Fibroblast of upper back skin (primary cell): Measurements from ENCODE around the gene NUDT9.
A peak's percentile ranks its signal among the peaks of the same experiment; 100 is the strongest.
"Not testable (repeated sequence)": the region's sequence is repeated elsewhere in the genome, so short reads cannot be mapped to it uniquely, and the experiment has no call there.

Experiments
- DNase-seq: peaks from one replicate; pipeline ENCODE4 v3.0.0-alpha.2; 2013

Gene NUDT9

DNA sequence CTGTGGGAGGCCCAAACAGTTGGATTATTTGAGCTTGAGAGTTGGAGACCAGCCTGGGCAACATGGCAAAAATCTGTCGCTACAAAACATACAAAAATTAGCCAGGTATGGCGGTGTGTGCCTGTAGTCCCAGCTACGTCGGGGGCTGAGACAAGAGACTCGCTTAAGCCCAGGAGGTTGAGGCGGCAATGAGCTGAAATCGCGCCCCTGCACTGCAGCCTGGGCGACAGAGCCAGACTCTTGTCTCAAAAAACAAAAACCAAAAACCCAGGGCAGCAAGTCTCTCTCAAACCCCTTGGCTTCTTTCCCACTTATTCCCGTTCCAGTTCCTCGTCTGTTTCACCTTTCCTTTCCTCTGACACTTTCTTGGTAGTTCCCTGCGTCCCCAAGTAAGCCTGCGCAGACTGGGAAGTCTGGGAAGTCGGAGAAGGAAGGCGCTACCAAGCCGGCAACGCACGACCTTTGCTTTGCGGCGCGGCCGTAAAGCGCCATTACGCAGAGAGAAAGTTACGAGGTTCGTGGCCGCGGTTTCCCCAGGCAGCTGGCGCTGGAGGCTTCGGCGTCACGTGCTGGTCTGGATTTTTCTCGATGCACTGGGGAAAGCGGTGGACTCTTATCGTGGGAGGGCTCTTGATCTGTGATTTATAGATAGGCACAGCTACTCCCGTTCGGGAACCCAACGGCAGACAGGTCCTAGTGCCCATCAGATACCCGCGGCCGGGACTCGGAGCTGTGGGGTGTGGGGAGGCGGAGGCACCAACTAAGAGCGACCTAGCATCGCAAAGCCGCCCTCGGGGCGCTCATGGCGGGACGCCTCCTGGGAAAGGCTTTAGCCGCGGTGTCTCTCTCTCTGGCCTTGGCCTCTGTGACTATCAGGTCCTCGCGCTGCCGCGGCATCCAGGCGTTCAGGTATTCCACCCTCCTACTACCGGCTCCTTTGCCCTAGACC, at the start of gene NUDT9:
Gene NUDT9 (plus strand): TSS at position 470 of the 949 bp plus-strand sequence. CDS start 333 bp downstream, at position 803.
- peak; percentile 94 for DNase-seq

- peak; percentile 75 for DNase-seq
These were observed 46.6 kb upstream of the NUDT9 start for GRCh38 chr4:87375719-87376291.

GRCh38 chr4:87377816-87378215, 44.6 kb upstream of the NUDT9 start:
- no peak for DNase-seq

DNA sequence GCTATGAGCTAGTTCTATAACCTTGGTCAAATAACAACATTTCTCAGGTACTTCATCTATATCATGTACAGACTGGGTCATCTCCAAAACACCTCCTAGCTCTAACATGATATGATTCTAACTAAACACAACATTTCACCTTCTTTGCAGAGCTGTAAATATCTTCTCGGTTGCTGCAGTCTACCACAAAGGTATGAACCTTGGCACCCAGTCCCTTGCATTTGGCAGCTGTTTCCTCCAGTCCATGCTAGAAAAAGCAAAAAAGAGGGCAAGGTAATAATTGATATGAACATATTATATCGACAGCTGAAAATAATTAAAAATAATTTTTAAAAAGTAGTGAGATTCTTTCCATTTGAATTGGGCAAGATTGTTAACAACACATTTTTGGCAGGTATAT, 40.3 kb upstream of the NUDT9 start:
- no peak for DNase-seq

- DNase-seq: no peak
These were observed 39.4 kb upstream of the NUDT9 start for GRCh38 chr4:87382931-87383330.

GRCh38 chr4:87384466-87385132, 37.8 kb upstream of the NUDT9 start:
- DNase-seq: not testable (repeated sequence)

- DNase-seq: no peak
These were observed 35.1 kb upstream of the NUDT9 start for GRCh38 chr4:87387237-87387636.

DNA sequence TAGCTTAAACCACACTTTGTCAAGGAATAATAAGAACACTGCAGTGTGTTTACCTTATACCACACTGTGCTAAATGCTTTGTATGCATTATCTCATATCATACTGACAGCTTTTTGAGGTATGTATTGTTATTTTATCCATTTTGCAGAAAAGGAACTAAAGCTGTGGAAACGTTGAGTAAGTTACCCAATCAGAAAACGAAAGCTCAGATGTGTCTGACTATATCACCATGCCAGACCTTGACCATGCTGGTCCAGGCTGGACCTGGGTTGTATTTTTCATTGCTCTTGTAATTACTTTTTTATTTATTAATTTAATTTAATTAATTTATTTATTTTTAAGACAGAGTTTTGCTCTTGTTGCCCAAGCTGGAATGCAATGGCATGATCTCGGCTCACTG, 33.5 kb upstream of the NUDT9 start:
- DNase-seq: no peak

DNA sequence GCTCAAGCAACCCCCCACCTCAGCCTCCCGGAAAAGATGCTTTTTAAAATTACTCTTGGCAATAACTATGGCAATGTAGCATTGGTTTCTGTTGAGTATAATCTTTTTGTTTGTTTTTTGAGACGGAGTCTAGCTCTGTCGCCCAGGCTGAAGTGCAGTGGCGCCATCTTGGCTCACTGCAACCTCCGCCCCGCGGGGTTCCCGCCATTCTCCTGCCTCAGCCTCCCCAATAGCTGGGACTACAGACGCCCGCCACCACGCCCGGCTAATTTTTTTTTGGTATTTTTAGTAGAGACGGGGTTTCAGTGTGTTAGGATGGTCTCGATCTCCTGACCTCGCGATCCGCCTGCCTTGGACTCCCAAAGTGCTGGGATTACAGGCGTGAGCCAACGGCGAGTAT, 32.3 kb upstream of the NUDT9 start:
- not testable (repeated sequence) for DNase-seq

DNA sequence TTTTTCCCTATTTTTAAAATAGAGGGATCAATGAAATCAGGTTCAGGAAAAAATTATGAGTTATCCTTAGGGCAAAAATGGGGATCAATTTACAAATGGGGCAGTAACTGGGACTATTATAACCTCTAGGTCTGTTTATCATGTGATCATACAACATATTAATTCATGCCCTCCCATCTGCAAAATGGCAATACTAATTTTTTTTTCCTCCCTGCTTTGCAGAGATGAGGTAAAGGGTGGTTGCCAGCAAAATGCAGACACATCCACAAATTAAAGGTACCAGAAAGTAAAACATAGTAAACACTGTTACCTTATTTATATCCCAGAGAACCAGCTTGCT, 31.9 kb upstream of the NUDT9 start:
- no peak for DNase-seq

- DNase-seq: peak; percentile 94
These were observed 31.3 kb upstream of the NUDT9 start, which contains the start of gene HSD17B11 for GRCh38 chr4:87390891-87391575. HSD17B11 (minus strand) TSS chr4:87391188; CDS start chr4:87391070, 118 bp downstream.

DNA sequence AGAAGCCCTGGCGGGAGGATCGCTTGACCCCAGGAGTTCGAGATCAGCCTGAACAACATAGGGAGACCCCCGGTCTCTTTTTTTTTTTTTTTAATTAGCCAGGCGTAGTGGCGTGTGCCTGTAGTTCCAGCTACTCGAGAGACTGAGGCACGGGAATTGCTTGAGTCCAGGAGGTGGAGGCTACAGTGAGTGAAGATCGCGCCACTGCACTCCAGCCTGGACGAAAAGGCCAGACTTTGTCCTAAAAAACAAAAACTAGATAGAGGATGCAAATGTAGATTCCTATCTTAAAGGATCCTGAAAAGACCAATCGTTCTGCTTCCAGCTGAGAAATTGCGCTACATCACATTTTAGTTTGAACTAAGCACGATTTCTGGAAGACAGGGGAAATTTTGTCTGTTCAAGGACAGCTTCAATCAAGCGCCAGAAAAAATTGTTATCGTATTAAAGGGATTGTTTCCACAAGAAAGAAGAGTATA, 30.8 kb upstream of the NUDT9 start:
- no peak for DNase-seq

GRCh38 chr4:87392183-87392582, 30.2 kb upstream of the NUDT9 start:
- no peak for DNase-seq

DNA sequence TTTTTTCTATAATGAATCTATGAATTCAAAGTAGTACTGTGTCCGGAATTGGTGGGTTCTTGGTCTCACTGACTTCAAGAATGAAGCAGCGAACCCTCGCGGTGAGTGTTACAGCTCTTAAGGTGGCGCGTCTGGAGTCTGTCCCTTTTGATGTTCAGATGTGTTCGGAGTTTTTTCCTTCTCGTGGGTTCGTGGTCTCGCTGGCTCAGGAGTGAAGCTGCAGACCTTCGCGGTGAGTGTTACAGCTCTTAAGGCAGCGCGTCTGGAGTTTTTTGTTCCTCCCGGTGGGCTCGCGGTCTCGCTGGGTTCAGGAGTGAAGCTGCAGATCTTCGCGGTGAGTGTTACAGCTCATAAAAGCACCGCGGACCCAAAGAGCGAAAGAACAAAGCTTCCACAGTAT, 27.3 kb upstream of the NUDT9 start:
- DNase-seq: not testable (repeated sequence)

GRCh38 chr4:87395851-87396250, 26.5 kb upstream of the NUDT9 start:
- not testable (repeated sequence) for DNase-seq

- no peak for DNase-seq
These were observed 23.2 kb upstream of the NUDT9 start for GRCh38 chr4:87399148-87399547.

- DNase-seq: no peak
These were observed 22.4 kb upstream of the NUDT9 start for GRCh38 chr4:87399954-87400353.

- peak; percentile 74 for DNase-seq
These were observed 18.6 kb upstream of the NUDT9 start for GRCh38 chr4:87403732-87404131.

- DNase-seq: peak; percentile 61
These were observed 17.1 kb upstream of the NUDT9 start for GRCh38 chr4:87405211-87405820.

DNA sequence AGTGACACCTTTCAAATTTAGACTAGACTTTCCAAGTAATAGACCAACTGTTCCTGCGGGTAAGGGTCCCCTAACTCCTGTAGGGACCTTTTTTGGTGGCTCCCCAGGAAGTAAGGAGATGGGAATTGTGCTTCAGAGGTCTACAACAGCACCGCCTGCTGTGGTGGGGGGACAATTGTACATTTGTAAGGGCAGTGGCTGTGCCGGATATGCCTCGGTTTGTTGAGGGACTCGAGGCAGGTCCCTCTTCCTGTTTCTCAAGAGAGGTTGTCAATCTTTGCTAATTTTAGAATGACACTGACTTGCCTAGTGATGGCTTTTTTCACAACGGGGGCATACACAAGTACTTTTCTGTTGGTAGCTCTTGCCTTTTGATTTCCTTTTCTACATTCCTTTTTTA, 15.9 kb upstream of the NUDT9 start:
- no peak for DNase-seq

DNA sequence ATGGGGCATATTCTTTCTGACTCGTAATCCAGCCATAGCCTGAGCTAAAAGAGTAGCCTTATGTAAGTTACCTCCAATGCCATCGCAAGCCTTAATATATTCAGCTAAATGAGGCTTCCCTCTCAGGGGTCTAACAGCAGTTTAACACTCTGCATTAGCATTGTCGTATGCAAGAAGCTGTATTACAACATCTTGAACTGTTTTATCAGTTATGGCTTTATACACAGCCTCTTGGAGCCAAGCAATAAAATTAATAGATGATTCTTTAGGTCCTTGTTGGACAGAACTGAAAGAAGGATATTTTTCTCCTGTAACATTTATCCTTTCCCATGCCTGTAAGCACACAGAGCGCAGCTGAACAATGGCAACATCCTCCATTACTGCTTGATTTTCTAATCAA, 15.5 kb upstream of the NUDT9 start:
- DNase-seq: not testable (repeated sequence)

- no peak for DNase-seq
These were observed 12.9 kb upstream of the NUDT9 start for GRCh38 chr4:87409420-87409939.
